Osteoblast (primary cell): Measurements from ENCODE around the gene MCTP2. TPM values are rescaled to one million over a fixed set of nuclear protein-coding genes. Genes with fewer than 3 reads are reported as not detected.

Experiments
- DNase-seq: peaks from one replicate; pipeline ENCODE4 v3.0.0; 2011; ENCODE audit warnings: low spot score, mixed read lengths; ENCODE audit not compliant: insufficient read length; ENCODE audit errors: missing footprints
- H2AFZ ChIP-seq: 2 replicates; pipeline ENCODE4 v1.6.0; 2011; ENCODE audit warnings: mild to moderate bottlenecking, low read length
- H3K27ac ChIP-seq: 2 replicates; pipeline ENCODE4 v1.5.1; 2011; ENCODE audit warnings: mild to moderate bottlenecking, low read depth, low read length, moderate library complexity
- H3K27me3 ChIP-seq: 2 replicates; pipeline ENCODE4 v1.6.0; 2012; ENCODE audit warnings: mild to moderate bottlenecking, control low read depth, inconsistent platforms, low read length, moderate library complexity; ENCODE audit not compliant: insufficient read depth
- H3K36me3 ChIP-seq: 2 replicates; pipeline ENCODE4 v1.5.1; 2011; ENCODE audit warnings: mild to moderate bottlenecking, low read length, control low read depth, moderate library complexity; ENCODE audit not compliant: insufficient read depth
- H3K4me1 ChIP-seq: 2 replicates; pipeline ENCODE4 v1.5.1; 2011; ENCODE audit warnings: mild to moderate bottlenecking, low read length, control low read depth, moderate library complexity; ENCODE audit not compliant: insufficient read depth
- H3K4me2 ChIP-seq: 2 replicates; pipeline ENCODE4 v1.6.0; 2011; ENCODE audit warnings: mild to moderate bottlenecking, low read length; ENCODE audit not compliant: insufficient read depth
- H3K4me3 ChIP-seq: fragments of 200-600 bp; sonication (generic); 3 replicates; pipeline ENCODE4 v1.5.1; 2012; ENCODE audit warnings: mild to moderate bottlenecking, low read length, inconsistent platforms; ENCODE audit not compliant: insufficient read depth
- H3K79me2 ChIP-seq: 2 replicates; pipeline ENCODE4 v1.6.0; 2012; ENCODE audit warnings: mild to moderate bottlenecking, low read length, control low read depth, inconsistent platforms; ENCODE audit not compliant: insufficient read depth
- H3K9me3 ChIP-seq: 2 replicates; pipeline ENCODE4 v1.5.1; 2011; ENCODE audit warnings: low read depth, low read length, control low read depth
- H4K20me1 ChIP-seq: 2 replicates; pipeline ENCODE4 v1.6.0; 2012; ENCODE audit warnings: mild to moderate bottlenecking, low read length, control low read depth; ENCODE audit not compliant: insufficient read depth
- CTCF ChIP-seq: IDR thresholded peaks from 2 replicates; pipeline ENCODE4 v1.5.1; 2011; ENCODE audit warnings: mild to moderate bottlenecking, low read depth, low read length, moderate library complexity; ENCODE audit errors: extremely low read depth
- total RNA-seq: library from RNA; depleted of rRNA; stranded (reverse); fragments of >200 nt; gene quantifications from 2 replicates; pipeline ENCODE4 v1.2.3, GENCODE V29; 2012

The MCTP2 gene
- total RNA-seq, 1 donor: 16.3 TPM

- H4K20me1 ChIP-seq: no peaks in the 10 kb centered on the region
- H2AFZ ChIP-seq: no peak overlapping the region
- H3K27me3 ChIP-seq: no peaks in the 10 kb centered on the region
- H3K27ac ChIP-seq: no peak overlapping the region
- no peak overlapping the region for H3K4me2 ChIP-seq
- DNase-seq: no peak
- H3K4me1 ChIP-seq: no peaks in the 10 kb centered on the region
- no peaks in the 10 kb centered on the region for H3K79me2 ChIP-seq
- no peak for TF ChIP-seq CTCF
- no peaks in the 10 kb centered on the region for H3K9me3 ChIP-seq
- no peak overlapping the region for H3K4me3 ChIP-seq
- no peaks in the 10 kb centered on the region for H3K36me3 ChIP-seq
Observed at GRCh38 chr15:94252223-94252766, 20.9 kb downstream of the MCTP2 start.

- no peaks in the 10 kb centered on the region for H4K20me1 ChIP-seq
Observed at GRCh38 chr15:94252906-94253491, 21.6 kb downstream of the MCTP2 start.

DNA sequence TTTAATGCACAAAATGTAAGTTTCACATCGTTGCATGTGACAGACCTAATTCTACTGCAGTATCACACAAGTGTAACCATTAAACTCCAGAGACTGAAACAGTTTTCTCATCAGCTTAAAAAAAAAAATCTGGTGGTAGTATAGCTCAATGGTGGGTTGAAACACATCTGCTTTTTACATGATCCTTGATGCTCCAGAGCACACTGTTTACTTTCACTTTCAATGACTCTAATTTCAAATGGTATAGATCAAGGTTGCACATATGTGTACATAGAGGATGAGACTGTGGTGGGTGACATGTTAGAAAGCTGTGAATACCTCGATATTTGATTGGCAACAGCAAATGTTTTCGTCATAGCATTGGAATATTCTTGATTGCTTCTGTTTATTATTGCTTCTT lies 22.4 kb downstream of the MCTP2 start:
- Histone ChIP-seq H3K79me2 (no peaks in the 10 kb centered on the region), H3K27ac (no peak overlapping the region), H3K9me3 (no peaks in the 10 kb centered on the region), H3K4me3 (no peak overlapping the region), H3K36me3 (no peaks in the 10 kb centered on the region), H3K4me1 (no peaks in the 10 kb centered on the region), H3K4me2 (no peak overlapping the region), H4K20me1 (no peaks in the 10 kb centered on the region), H2AFZ (no peak overlapping the region), H3K27me3 (no peaks in the 10 kb centered on the region)
- no peak for DNase-seq
- no peak for TF ChIP-seq CTCF

More at GRCh38 chr15:94252906-94253491, 21.6 kb downstream of the MCTP2 start:
- Histone ChIP-seq H3K79me2 (no peaks in the 10 kb centered on the region), H3K9me3 (no peaks in the 10 kb centered on the region), H3K4me2 (no peak overlapping the region), H3K36me3 (no peaks in the 10 kb centered on the region), H3K27ac (no peak overlapping the region), H3K27me3 (no peaks in the 10 kb centered on the region), H3K4me1 (no peaks in the 10 kb centered on the region), H2AFZ (no peak overlapping the region), H3K4me3 (no peak overlapping the region)
- no peak for DNase-seq
- TF ChIP-seq CTCF: no peak

DNA sequence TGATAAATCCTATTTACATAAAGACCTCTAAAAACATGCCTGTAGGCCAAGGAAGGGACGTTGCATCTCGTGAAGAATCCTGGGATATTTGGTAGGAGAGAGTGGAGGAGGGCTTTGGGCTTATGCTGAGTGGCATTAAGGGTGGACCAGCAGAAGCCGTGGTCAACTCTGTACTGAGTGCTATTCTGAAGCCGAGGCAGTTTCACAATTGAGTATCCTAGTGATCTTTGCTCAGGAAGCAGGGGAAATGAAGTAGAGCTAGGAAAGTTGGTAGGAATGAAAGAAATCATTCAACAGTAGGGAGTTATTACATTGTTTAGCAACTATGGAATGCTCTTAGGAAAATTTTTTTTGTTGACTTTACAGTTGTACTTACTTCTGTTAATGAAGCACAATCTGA lies 24.2 kb downstream of the MCTP2 start:
- no peak overlapping the region for H2AFZ ChIP-seq
- no peaks in the 10 kb centered on the region for H4K20me1 ChIP-seq
- H3K27ac ChIP-seq: no peak overlapping the region
- no peak for DNase-seq
- H3K79me2 ChIP-seq: no peaks in the 10 kb centered on the region
- H3K9me3 ChIP-seq: no peaks in the 10 kb centered on the region
- H3K4me2 ChIP-seq: no peak overlapping the region
- H3K4me3 ChIP-seq: no peak overlapping the region
- H3K36me3 ChIP-seq: no peaks in the 10 kb centered on the region
- no peak for TF ChIP-seq CTCF
- H3K27me3 ChIP-seq: no peaks in the 10 kb centered on the region
- H3K4me1 ChIP-seq: no peaks in the 10 kb centered on the region
